CD4-positive, alpha-beta T cell (primary cell): ENCODE measurements around the gene ENOX1. TPM values are rescaled to one million over a fixed set of nuclear protein-coding genes. Genes with fewer than 3 reads are reported as not detected.

Experiments
- ATAC-seq: fragments of 200-7000 bp; cut with Tn5 transposase; one replicate; pipeline ENCODE4 v1.10.0; 2022; ENCODE audit warnings: mild to moderate bottlenecking; ENCODE audit not compliant: poor library complexity
- CTCF ChIA-PET: fragments of 350-600 bp; sonication (Branson Sonifier 250); formaldehyde crosslinking; loops from one replicate; lab custom pipeline; 2021; ENCODE audit warnings: antibody characterized with exemption, inconsistent platforms; lab: Charles Lee
- POLR2A ChIA-PET: fragments of 350-600 bp; sonication (Branson Sonifier 250); formaldehyde crosslinking; loops from one replicate; lab custom pipeline; 2021; ENCODE audit warnings: antibody characterized with exemption, inconsistent platforms; lab: Charles Lee
- DNase-seq, 14 experiments: peaks; one replicate each; pipeline ENCODE4 v3.0.0-alpha.2; 2013 to 2020; ENCODE audit warnings: mixed read lengths in 2 of 14
- H3K27ac ChIP-seq, 2 donors: one replicate each; pipeline versions ENCODE4 v1.5.1 to v1.7.0; 2013; ENCODE audit warnings: low read length in 2 of 2, low read depth in 1 of 2, mild to moderate bottlenecking in 1 of 2
- H3K27me3 ChIP-seq, 2 experiments: 1 replicate in 1 of 2; 2 replicates in 1 of 2; pipeline versions ENCODE4 v1.6.1 to v1.7.0; 2013; ENCODE audit warnings: low read length in 2 of 2, control low read depth in 1 of 2, mild to moderate bottlenecking in 1 of 2, moderate library complexity in 1 of 2; ENCODE audit not compliant: insufficient read depth in 2 of 2, control insufficient read depth in 1 of 2
- H3K36me3 ChIP-seq: one replicate; pipeline ENCODE4 v1.6.1; 2013; ENCODE audit warnings: low read length, control low read depth; ENCODE audit not compliant: insufficient read depth
- H3K4me1 ChIP-seq: one replicate; pipeline ENCODE4 v1.6.1; 2013; ENCODE audit warnings: low read length, control low read depth; ENCODE audit not compliant: insufficient read depth
- H3K4me3 ChIP-seq: one replicate; pipeline ENCODE4 v1.5.1; 2013; ENCODE audit warnings: mild to moderate bottlenecking, low read length, moderate library complexity
- H3K9me3 ChIP-seq, 2 experiments: 1 replicate in 1 of 2; 2 replicates in 1 of 2; pipeline versions ENCODE4 v1.6.1 to v1.7.0; 2013; ENCODE audit warnings: low read length in 2 of 2, mild to moderate bottlenecking in 2 of 2, control low read depth in 1 of 2, moderate library complexity in 1 of 2; ENCODE audit not compliant: control insufficient read depth in 1 of 2, insufficient read depth in 1 of 2
- H3K27ac Mint-ChIP-seq: one replicate; pipeline ENCODE4 v1.8.0; 2020; ENCODE audit warnings: mixed read lengths
- H3K27me3 Mint-ChIP-seq: one replicate; pipeline ENCODE4 v1.8.0; 2021; ENCODE audit warnings: mixed read lengths
- H3K36me3 Mint-ChIP-seq: one replicate; pipeline ENCODE4 v1.8.0; 2021; ENCODE audit warnings: low read depth, mixed read lengths
- H3K4me1 Mint-ChIP-seq: one replicate; pipeline ENCODE4 v1.8.0; 2021; ENCODE audit warnings: low read depth, mixed read lengths
- H3K4me3 Mint-ChIP-seq: one replicate; pipeline ENCODE4 v1.8.0; 2020; ENCODE audit warnings: mild to moderate bottlenecking, mixed read lengths
- H3K9me3 Mint-ChIP-seq: one replicate; pipeline ENCODE4 v1.8.0; 2020; ENCODE audit warnings: mixed read lengths
- intact Hi-C, 2 experiments: fragments of 100-400 bp; cut with DNase I in 1 of 2; cut with micrococcal nuclease in 1 of 2; formaldehyde crosslinking; loops; one replicate each; pipeline versions ENCODE4 v1.15.1 to v1.9.0; 2023 to 2025; cut with DNase I, micrococcal nuclease
- total RNA-seq, 174 experiments: library from RNA in 2 of 174; stranded (reverse) in 2 of 174; gene quantifications; one replicate each; pipeline ENCODE4 v1.2.3 and lab custom pipeline; 2021 to 2026
- TF ChIP-seq, protein P1 (sequence below): fragments of 200-600 bp; IDR thresholded peaks from one replicate; pipeline ENCODE4 v1.8.0; 2022; ENCODE audit warnings: antibody characterized with exemption, mild to moderate bottlenecking

Gene ENOX1
- total RNA-seq, 2 experiments from 2014 or later = not detected

GRCh38 chr13:43676320-43676719, 110.5 kb downstream of the ENOX1 start:
- Mint-ChIP-seq H3K27ac (no peak overlapping the region), H3K4me1 (no peaks in the 10 kb centered on the region), H3K27me3 (peaks cover 5% of the 10 kb centered on the region), H3K9me3 (no peaks in the 10 kb centered on the region), H3K36me3 (no peaks in the 10 kb centered on the region), H3K4me3 (no peak overlapping the region)
- POLR2A ChIA-PET = no interaction called here
- Histone ChIP-seq H3K4me3 (no peak overlapping the region), H3K27ac (no peak overlapping the region), H3K27me3 (no peaks in the 10 kb centered on the region), H3K4me1 (no peaks in the 10 kb centered on the region), H3K9me3 (no peaks in the 10 kb centered on the region), H3K36me3 (no peaks in the 10 kb centered on the region)
- TF ChIP-seq, protein P1, sequence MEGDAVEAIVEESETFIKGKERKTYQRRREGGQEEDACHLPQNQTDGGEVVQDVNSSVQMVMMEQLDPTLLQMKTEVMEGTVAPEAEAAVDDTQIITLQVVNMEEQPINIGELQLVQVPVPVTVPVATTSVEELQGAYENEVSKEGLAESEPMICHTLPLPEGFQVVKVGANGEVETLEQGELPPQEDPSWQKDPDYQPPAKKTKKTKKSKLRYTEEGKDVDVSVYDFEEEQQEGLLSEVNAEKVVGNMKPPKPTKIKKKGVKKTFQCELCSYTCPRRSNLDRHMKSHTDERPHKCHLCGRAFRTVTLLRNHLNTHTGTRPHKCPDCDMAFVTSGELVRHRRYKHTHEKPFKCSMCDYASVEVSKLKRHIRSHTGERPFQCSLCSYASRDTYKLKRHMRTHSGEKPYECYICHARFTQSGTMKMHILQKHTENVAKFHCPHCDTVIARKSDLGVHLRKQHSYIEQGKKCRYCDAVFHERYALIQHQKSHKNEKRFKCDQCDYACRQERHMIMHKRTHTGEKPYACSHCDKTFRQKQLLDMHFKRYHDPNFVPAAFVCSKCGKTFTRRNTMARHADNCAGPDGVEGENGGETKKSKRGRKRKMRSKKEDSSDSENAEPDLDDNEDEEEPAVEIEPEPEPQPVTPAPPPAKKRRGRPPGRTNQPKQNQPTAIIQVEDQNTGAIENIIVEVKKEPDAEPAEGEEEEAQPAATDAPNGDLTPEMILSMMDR = no peak
- CTCF ChIA-PET = no interaction called here
- intact Hi-C loops = no loop called here
- ATAC-seq = no peak
- no peak for DNase-seq

DNA sequence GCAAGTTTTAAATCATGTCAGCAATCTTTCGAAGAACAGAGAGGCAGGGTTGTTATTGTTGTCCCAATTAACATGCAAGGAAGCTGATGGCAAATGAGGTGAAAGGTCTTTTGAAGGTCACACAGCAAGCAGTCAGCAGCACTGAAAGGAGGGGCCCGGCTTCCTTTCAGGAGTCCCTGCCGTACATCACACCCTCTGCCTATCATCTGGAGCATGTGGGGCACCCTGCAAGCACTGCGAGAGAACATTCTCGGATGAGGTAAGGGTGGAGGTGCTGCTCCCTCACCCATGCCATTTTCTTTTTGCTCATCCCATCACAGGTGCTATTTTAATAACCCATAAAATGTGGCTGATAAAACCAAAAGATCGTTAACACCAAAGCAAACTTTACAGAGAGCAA, 111.2 kb downstream of the ENOX1 start:
- ChIA-PET POLR2A (no interaction called here), CTCF (no interaction called here)
- intact Hi-C loops = no loop called here
- DNase-seq (no peak), ATAC-seq (no peak)
- H3K27ac ChIP-seq = no peak overlapping the region
- no peaks in the 10 kb centered on the region for H3K4me1 ChIP-seq
- H3K36me3 ChIP-seq = no peaks in the 10 kb centered on the region
- no peak overlapping the region for H3K27ac Mint-ChIP-seq
- H3K4me3 ChIP-seq = no peak overlapping the region
- H3K4me1 Mint-ChIP-seq = no peaks in the 10 kb centered on the region
- H3K27me3 Mint-ChIP-seq = peaks cover 5% of the 10 kb centered on the region
- TF ChIP-seq, protein P1 = no peak
- no peaks in the 10 kb centered on the region for H3K27me3 ChIP-seq
- no peaks in the 10 kb centered on the region for H3K9me3 Mint-ChIP-seq
- no peaks in the 10 kb centered on the region for H3K9me3 ChIP-seq
- H3K36me3 Mint-ChIP-seq = no peaks in the 10 kb centered on the region
- H3K4me3 Mint-ChIP-seq = no peak overlapping the region

DNA sequence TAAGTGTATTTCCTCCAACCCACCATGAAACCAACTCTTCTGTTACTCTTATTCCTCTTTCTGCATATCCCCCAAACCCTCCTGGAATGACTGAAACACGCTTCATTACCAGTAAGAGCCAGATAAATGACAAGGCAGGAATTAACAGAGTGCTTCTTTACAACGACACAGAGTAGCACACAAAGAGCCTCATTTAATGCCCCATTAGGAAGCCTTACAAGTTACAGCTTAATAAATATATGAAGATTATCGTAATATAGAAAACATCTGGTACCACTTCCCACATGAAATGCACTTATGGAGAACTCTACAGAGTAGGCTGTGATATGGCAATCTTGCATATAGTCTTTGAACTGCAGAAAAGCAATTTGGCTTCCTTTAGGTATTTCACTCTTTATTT, 116.8 kb downstream of the ENOX1 start:
- Histone ChIP-seq H3K4me1 (peaks cover under 1% of the 10 kb centered on the region), H3K36me3 (no peaks in the 10 kb centered on the region), H3K27me3 (no peaks in the 10 kb centered on the region), H3K27ac (no peak overlapping the region), H3K9me3 (no peaks in the 10 kb centered on the region), H3K4me3 (no peak overlapping the region)
- Mint-ChIP-seq H3K27ac (no peak overlapping the region), H3K36me3 (no peaks in the 10 kb centered on the region), H3K27me3 (peaks cover 2% of the 10 kb centered on the region), H3K9me3 (no peaks in the 10 kb centered on the region), H3K4me1 (peaks cover 4% of the 10 kb centered on the region), H3K4me3 (no peak overlapping the region)
- intact Hi-C loops = no loop called here
- TF ChIP-seq, protein P1 = no peak
- ChIA-PET POLR2A (no interaction called here), CTCF (no interaction called here)
- ATAC-seq = no peak
- no peak for DNase-seq
